Ishikawa (cell line): ENCODE data around the gene PRKCH.

Experiments used
- EP300 ChIP-seq: IDR thresholded peaks from 2 replicates; pipeline ENCODE4 v1.6.1; 2012; ENCODE audit warnings: borderline replicate concordance
- MAX ChIP-seq: IDR thresholded peaks from 2 replicates; pipeline ENCODE4 v1.6.1; 2012
- RAD21 ChIP-seq: IDR thresholded peaks from 2 replicates; pipeline ENCODE4 v1.6.1; 2012; ENCODE audit warnings: low read depth
- TAF1 ChIP-seq: IDR thresholded peaks from 2 replicates; pipeline ENCODE4 v1.6.1; 2012; ENCODE audit warnings: low read depth, mild to moderate bottlenecking
- TEAD4 ChIP-seq: IDR thresholded peaks from 2 replicates; pipeline ENCODE4 v1.6.1; 2012
- YY1 ChIP-seq: IDR thresholded peaks from 2 replicates; pipeline ENCODE4 v1.6.1; 2012; ENCODE audit warnings: low read depth
- ZBTB7A ChIP-seq: IDR thresholded peaks from 2 replicates; pipeline ENCODE4 v1.6.1; 2012; ENCODE audit warnings: low read depth
- TF ChIP-seq, protein P1 (sequence below): IDR thresholded peaks from 2 replicates; pipeline ENCODE4 v1.6.1; 2012; ENCODE audit warnings: low read depth, mild to moderate bottlenecking

- TF ChIP-seq, protein P1, sequence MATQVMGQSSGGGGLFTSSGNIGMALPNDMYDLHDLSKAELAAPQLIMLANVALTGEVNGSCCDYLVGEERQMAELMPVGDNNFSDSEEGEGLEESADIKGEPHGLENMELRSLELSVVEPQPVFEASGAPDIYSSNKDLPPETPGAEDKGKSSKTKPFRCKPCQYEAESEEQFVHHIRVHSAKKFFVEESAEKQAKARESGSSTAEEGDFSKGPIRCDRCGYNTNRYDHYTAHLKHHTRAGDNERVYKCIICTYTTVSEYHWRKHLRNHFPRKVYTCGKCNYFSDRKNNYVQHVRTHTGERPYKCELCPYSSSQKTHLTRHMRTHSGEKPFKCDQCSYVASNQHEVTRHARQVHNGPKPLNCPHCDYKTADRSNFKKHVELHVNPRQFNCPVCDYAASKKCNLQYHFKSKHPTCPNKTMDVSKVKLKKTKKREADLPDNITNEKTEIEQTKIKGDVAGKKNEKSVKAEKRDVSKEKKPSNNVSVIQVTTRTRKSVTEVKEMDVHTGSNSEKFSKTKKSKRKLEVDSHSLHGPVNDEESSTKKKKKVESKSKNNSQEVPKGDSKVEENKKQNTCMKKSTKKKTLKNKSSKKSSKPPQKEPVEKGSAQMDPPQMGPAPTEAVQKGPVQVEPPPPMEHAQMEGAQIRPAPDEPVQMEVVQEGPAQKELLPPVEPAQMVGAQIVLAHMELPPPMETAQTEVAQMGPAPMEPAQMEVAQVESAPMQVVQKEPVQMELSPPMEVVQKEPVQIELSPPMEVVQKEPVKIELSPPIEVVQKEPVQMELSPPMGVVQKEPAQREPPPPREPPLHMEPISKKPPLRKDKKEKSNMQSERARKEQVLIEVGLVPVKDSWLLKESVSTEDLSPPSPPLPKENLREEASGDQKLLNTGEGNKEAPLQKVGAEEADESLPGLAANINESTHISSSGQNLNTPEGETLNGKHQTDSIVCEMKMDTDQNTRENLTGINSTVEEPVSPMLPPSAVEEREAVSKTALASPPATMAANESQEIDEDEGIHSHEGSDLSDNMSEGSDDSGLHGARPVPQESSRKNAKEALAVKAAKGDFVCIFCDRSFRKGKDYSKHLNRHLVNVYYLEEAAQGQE: no peak
- TF ChIP-seq RAD21 (no peak), YY1 (no peak), TEAD4 (no peak), MAX (no peak), ZBTB7A (no peak), TAF1 (no peak), EP300 (no peak)
Measured at GRCh38 chr14:61574514-61574807, 253.1 kb downstream of the PRKCH start.
